HG03469 (cell line): ENCODE results near the gene LNPEP.
"Not testable (repeated sequence)": the region's sequence is repeated elsewhere in the genome, so short reads cannot be mapped to it uniquely, and the experiment has no call there.

Experiments
- ATAC-seq: cut with Tn5 transposase; IDR thresholded peaks from one replicate; pipeline ENCODE4 v1.9.1; 2021; ENCODE audit warnings: mild to moderate bottlenecking, moderate library complexity, moderate number of reproducible peaks; ENCODE audit not compliant: unreplicated experiment

Gene LNPEP

GRCh38 chr5:97046270-97046982 lies 110.5 kb downstream of the LNPEP start:
- no peak for ATAC-seq

- no peak for ATAC-seq
Observed at GRCh38 chr5:97047076-97047475, 111.2 kb downstream of the LNPEP start.

GRCh38 chr5:97049175-97049574 lies 113.3 kb downstream of the LNPEP start:
- ATAC-seq: no peak

GRCh38 chr5:97056263-97056662 lies 120.4 kb downstream of the LNPEP start:
- ATAC-seq: no peak

GRCh38 chr5:97062046-97062445 lies 126.2 kb downstream of the LNPEP start:
- no peak for ATAC-seq

GRCh38 chr5:97063251-97063650 lies 127.4 kb downstream of the LNPEP start:
- ATAC-seq: no peak

GRCh38 chr5:97065475-97065874 lies 129.6 kb downstream of the LNPEP start:
- ATAC-seq: no peak

DNA sequence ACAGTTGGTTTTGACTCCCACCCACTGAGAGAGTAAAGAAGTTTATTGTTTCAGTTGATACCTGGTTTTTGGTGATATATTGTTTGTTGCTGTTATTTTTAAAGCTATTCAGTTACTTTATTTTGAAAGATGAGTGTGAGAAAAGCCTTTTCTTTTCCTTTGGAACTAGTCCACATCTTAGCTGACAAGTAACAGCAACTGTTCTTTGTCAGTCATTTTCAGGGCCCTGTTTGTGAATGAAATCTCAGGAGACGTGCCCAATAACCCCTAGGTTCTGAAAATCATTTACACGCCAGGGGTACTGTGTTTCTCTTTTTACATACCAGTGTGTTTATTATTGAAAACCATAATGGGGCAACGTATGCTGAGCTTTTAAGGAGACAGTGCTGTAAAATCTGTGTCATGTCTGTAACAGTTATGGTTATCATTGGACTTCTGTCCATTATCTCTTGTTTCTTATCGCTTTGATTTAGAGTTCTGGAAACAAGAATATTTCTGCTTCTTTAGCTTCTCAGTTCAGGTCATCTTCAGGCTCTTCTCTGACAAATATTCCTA lies 131.5 kb downstream of the LNPEP start:
- ATAC-seq: no peak

DNA sequence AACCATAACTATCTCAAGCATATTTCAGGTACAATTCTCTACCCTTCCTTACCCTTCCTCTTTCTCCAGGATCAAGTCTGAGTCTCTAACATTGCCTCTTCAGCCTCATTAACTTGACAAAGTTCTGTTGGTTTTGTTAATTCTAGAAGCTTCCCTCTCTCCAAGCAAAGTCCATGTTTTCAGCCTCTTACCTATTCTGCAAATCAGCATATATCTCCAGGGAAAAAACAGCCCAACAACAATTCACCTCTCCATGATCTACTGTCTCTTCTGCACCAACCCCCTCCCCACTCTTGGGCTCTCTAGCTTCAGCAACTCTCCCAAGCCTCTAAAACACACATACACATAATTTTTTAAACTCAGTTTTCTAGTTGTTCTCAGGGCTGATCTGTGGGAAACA lies 134.4 kb downstream of the LNPEP start:
- no peak for ATAC-seq

GRCh38 chr5:97071101-97071500 lies 135.2 kb downstream of the LNPEP start:
- ATAC-seq: no peak

DNA sequence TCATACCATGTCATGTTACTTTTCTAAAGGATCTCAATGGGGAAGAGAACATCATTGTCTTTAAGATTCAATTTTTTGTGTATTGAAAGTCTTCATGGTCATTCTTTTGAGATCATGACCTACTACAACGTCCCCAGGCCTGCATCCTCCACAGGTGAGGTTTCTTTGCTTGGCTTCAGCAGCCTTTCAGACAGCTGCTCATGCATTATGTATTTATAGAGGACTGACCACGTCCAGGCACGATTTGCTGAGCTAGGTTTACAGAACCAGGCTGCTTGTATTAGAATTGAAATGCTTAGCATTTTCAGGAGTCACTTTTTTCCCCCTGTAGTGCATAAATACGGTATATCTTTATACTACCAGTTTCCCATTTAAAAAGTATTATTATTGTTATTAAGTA lies 136.1 kb downstream of the LNPEP start:
- no peak for ATAC-seq

DNA sequence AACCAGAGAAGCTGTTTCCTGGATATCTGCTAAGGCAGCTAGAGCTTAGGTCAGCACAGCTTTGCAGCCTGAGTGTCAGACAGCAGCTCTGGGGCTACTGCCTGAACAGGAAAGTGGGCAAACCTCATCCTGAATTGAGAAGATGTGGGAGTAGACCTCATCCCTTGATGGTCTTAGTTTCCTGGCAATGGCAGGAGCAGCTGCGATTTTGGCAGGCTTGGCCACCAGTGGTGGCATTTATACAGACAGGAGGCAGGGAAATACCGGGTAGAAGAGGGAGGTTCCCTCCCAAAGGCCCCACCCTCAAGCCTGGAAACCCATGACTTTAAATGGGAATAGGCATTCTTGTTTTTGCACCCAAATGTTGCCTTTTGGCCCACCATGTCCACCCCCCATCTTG lies 136.8 kb downstream of the LNPEP start:
- no peak for ATAC-seq

GRCh38 chr5:97073420-97073819 lies 137.5 kb downstream of the LNPEP start:
- ATAC-seq: no peak

GRCh38 chr5:97074859-97075489 lies 139.1 kb downstream of the LNPEP start:
- ATAC-seq: no peak

DNA sequence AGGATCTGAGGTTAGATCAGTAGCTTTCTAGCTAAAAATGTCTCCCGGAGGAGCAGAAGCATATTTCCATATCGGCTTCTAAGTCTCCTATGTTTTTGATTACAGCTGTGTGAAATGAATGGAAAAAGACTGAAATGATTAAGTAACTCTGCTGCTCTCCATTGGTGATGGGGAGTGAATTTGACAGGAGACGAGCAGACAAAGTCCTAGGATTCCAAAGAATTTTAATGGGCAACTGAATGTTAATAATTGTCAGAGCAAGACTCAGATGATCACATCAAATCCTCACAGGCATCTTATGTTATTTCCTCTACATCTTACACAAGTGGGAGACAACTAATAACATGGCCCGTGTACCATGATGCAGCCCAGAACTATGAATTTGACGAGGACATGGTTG lies 139.8 kb downstream of the LNPEP start:
- no peak for ATAC-seq

DNA sequence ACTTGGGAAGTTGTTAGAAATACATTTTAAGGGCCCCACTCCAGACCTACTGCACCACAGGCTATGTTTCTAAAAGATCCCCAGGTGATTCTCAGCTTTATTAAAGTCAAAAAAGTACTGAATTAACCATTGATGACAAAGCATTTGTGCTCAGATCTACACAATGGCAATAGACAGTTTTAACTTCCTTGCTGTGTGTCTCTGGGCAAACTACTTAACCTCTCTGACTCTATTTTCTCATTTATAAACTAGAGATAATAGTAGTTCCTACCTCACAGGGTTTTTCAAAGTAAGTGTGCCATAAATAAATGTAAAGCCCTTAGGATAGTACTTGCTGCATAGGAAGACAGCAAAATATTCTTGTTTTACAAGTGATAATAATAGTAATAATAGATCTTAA lies 140.2 kb downstream of the LNPEP start:
- ATAC-seq: no peak

GRCh38 chr5:97077246-97077645 lies 141.4 kb downstream of the LNPEP start:
- no peak for ATAC-seq

DNA sequence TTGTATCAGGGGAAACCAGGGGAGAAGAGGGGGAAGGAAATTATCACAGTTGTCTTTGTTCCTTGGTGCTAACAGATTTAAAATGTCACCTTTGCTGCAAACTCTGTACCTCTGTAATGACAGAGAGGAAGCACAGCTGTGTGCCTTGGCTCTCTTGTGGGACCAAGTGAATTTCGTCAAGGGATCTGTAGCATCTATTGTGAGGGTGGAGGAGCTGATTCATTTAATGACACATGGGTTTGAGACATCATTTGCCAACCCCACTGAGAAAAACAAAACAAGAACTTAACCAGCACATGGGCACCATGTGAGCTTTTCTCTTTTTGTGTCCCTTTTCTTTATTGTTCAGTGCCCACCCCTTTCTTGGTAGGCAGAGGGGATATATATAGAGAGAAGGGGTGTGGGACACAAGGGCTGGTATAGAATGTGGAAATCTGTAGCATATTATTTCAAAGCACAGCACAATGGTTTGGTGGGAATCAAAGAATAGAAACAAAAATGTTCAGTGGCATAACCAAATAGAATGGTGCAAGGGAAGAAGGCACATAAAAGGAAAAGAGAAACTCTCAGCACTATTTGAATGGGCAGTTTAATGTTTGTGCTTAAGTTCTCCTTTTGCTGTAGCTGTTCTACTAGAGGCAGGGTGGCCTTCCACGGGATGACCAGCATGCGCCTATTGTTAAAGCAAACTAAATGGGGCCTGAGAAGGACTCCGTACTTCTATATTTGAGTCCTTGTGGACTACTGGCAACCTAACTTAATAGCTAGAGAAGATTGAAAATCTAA lies 143.3 kb downstream of the LNPEP start:
- ATAC-seq: no peak

DNA sequence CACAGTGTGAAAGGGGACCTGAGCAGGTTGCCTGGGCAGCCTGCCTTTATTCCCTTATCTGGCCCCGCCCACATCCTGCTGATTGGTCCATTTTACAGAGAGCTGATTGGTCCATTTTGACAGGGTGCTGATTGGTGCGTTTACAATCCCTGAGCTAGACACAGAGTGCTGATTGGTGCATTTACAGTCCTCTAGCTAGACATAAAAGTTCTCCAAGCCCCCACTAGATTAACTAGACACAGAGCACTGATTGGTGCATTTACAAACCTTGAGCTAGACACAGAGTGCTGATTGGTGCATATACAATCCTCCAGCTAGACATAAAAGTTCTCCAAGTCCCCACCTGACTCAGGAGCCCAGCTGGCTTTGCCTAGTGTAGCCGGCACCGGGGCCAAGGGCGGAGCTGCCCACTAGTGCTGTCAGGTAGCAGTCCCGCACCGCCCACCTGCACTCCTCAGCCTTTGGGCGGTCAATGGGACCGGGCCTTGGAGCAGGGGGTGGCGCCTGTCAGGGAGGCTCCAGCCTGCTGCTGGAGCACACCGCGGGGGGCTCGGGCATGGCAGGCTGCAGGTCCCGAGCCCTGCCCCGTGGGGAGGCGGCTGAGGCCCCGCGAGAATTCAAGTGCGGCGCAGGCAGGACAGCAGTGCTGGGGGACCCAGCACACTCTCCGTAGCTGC lies 149.0 kb downstream of the LNPEP start:
- ATAC-seq: not testable (repeated sequence)

GRCh38 chr5:97085459-97086181 lies 149.7 kb downstream of the LNPEP start:
- ATAC-seq: no peak
